Stimulated activated CD4-positive, alpha-beta T cell treated with anti-CD3 and anti-CD28 coated beads, Interleukin-2, amount 100 ng/mL, for 4 hours (primary cell): ENCODE results near the gene ADRM1.

ENCODE experiments used
- DNase-seq: peaks from one replicate; pipeline ENCODE4 v3.0.0-alpha.2; 2020; ENCODE audit warnings: low read depth

ADRM1 gene

DNA sequence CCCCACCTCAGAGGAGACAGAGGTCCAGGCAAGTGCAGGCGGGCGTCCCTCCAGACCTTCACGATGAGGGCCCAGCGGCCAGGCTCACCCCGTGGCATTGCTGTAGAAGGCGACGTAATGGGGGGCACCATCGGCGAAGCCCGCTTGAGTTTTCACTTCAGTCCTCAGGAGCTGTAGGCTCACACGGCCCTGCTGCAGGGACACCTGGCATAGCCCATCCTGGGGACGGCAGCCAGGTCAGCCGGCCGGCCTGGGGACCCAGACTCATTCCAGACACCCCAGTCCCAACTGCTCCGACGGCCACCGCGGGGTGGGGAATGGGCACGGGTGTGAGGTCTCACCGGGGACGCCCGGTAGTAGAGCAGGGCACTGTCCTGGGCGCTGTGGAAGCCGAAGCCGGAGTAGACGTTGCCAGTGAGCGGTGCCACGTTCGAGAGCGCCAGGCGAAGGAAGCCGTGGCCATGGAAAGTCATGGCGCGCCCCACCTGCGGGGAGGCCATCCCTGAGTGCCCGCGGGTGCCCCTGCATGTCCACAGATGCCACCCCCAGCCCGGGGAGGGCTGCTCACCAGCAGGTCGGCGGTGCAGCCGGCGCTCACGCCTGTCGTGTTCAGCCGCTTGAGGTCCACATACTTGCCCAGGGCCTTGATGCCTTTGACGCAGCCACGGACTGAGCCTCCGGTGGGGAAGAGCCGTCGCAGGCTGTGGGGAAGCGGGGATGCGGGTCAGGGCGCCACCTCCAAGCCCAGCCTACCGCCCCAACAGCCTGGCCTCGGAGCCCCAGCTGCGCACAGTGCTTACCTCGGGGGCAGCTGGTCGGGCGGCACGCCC is 9.2 kb downstream of the ADRM1 start:
- DNase-seq: no peak

DNA sequence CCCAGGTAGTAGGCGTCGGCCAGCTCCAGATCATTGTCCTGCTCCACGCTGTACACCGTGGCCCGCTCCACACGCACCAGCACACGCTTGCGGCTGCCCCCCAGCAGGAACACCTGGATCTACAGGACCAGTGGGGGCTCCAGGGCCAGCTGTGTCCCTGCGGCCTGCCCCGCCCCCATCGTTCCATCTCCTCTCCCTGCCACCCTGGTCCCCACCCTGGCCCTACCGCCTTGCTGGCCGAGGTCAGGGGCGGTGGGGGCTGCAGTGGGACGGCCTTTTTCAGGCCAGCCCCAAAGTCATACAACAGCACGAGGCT is 9.8 kb downstream of the ADRM1 start:
- no peak for DNase-seq

DNA sequence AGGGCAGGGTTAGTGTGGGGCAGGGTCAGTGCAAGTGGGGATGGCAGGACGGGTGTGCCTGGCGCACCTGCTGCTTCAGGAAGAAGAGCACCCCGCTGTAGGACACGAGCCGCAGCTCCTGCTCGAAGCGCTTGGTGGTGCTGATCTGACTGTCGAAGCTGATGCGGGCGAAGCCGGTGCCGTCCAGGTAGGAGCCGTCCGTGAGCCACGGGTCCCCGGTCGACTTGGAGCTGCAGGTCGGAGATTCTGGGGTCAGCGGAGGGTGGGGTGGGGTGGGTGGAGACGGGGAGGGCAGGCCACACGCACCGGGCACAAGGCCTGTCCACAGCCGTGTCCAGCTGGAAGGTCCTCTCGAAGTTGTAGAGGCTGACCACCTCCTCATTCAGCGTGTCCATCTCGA is 10.2 kb downstream of the ADRM1 start:
- no peak for DNase-seq

DNA sequence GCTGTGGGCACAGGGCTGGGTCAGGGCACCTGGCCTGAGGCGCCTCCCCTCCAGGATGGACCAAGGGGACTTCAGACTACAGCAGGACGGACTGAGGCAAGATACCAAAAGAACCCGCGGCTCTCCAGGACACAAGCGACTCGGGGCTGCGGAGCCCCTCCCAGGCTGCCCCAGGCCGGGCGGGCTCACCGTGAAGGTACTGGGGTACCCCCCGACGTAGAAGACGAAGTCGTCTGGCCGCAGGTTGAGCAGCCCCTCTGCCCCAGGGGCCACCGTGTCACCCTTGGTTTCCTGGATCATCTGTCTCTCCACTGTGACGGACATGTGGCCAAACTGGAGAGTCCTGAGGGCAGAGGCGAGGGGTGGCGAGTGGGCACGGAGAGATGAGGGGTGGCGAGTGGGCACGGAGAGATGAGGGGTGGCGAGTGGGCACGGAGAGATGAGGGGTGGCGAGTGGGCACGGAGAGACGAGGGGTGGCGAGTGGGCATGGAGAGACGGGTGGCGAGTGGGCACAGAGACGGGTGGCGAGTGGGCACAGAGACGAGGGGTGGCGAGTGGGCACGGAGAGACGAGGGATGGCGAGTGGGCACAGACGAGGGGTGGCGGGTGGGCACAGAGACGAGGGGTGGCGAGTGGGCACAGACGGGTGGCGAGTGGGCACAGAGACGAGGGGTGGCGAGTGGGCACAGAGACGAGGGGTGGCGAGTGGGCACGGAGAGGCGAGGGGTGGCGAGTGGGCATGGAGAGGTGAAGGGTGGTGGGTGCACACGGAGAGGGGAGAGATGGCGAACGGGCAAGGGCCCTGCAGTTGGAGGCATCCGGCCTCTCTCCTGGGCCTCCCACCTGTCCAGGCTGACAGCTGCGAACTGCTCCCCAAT is 10.9 kb downstream of the ADRM1 start:
- DNase-seq: no peak

DNA sequence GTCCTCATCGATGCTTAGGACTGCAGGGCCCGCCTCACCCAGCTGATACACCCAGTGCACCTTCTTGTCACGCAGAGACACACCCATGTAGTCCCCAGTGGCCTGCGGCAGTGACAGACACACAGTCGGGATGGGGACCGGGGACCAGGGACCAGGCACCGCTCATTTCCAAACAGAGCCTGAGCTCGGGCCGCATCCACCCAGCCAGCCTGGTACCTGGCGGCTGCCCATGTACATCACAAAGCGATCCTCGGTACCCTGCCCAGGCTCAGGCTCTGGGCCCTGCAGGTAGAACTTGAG is 11.5 kb downstream of the ADRM1 start:
- no peak for DNase-seq

DNA sequence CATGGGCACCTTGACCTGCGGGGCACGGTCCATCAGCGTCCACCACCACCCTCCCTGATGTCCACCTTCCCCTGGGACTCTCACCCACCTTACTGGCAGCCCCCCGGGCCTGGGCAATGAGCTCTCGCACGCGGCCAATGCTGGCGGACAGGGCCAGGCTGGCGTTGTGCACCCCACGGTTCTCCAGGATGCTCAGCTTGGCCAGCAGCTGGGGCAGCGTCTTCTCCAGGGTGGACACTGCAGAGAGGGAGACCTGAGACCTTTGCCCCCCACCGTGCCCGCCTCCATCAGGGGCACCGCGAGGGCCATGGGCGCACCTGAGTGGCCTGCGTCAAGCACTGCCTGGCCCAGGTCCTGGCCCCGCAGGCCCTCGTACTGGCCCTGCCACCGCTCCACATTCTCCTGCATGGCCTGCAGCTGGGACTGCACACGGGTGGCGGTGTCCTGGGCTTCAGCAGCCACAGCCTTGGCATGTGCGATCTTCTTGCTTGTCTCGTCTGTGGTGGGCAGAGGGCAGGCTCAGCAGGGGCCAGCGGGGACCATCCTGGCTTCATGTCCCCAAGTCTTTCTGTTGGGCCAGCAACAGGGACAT is 12.0 kb downstream of the ADRM1 start:
- DNase-seq: no peak

DNA sequence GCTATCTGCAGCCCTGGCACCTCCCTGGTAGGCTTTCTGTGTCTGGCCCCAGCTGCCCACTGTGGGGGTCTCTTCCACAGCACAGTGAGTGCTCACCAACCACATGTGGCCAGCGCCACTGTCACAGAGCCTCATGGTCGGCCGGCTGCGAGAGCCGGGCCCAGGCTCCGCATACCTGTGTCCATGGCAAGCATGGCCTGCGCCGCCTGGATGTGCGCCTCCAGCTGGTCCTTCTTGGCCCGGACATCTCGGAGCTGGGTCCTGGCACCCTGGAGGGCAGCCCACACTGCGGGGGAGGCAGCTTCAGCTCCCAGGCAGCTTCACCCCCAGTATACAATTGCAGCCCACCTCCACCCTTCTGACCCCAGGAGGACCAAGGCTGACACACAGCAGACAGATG is 13.0 kb downstream of the ADRM1 start:
- DNase-seq: no peak

DNA sequence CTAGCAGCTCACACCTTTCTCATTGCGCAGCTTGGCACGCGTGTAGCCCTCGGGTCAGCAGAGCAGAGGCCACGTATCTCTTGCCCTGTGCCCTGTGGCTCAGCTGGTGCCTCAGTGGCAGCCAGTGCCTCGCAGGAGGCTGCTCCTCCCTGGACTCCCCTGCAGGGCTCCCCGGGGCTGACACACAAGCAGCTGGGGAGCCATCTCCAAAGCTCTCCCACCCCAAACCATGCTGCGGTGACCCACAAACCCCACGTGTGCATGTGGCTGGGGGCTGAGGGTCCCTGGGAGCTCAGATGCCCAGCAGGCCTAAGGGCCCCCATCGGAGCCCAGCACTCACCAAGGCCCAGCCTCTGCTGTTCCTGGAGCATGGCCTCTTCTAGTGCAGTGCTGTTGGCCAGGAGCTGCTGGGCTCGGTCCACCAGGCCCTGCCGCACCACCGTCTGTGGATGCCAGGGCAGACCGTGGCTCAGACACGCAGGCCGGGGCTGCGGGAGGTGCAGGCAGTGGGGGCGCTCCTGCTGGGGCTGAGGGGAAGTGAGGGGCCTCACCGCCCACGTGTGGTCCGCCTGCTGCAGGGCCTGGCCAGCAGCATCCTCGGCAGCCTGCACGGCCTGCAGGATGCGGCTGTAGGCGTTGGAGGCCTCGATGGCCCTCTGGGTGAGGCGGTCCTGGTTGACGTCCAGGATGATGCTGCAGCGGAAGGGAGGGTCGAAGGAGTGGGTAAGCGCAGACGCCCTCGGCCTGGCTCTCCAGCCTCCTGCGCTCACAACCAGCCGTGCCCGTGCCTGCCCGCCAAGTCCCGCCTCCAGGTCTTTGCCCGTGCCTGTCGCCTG is 13.8 kb downstream of the ADRM1 start:
- DNase-seq: no peak

DNA sequence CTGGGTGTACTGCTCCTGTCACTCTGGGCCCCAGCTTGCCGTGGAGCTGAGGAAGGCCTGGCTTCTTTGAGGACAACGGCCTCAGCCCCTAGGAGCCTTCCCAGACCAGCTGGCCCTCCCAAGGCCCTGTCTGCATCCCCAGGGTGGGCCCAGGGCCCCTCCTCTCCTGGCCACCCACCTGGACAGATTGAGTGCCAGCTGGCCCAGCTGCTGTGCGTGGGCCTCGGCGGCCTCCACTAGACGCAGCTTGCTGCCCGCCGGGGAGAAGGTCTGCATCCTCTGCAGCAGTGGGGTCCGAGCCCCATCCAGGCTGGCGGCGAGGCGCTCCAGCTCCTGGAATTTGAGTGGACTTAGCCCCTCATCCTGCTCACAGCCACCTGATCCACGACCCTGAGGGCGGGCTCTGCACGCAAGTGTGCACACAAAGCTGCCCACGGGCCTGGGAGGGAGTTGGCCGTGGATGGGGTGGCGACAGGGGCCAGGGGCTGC is 14.4 kb downstream of the ADRM1 start:
- DNase-seq: no peak

DNA sequence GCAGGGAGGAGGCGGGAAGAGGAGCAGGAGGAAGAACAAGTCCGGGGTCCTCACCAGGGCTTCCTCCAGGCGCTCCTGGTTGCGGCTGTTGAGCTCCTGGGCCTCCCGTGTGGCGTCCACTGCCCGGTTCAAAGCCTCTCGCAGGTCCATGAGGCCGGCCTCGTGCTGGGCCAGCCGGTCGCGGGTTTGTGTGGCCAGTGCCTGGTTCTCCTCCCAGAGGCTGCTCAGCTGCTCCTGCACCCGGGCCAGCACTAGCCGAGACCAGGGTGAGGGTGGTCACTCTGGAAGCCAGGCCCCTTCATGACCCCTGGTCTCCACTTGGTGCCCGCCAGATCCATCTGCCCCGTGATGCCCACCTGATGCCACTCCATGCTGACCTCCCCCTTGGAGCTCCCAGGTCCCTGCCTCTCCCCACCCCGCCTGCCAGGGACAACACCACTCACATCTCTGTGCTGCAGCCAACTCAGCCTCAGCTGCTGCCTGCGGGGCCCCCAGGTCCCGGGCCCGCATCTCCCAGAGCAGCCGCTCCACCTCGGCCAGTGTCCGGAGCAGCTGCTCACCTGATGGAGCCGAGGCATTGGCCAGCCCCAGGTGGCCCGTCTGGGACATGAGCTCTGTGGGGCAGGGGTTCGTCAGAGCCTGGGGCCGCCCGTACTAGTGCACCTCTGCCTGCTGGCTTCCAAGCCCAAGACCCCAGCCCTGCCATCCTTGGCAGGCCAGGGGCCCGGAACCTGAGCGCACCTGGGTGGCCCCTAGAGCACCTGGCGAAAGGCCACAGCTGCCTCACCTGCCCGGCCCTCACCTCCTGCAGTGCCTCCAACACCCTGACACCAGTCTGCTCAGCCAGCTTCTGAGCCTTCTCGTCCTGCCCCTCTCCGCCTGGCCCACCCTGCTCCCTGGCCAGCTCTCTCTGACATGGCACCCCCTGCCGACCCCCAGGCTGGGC is 15.9 kb downstream of the ADRM1 start:
- DNase-seq: no peak

DNA sequence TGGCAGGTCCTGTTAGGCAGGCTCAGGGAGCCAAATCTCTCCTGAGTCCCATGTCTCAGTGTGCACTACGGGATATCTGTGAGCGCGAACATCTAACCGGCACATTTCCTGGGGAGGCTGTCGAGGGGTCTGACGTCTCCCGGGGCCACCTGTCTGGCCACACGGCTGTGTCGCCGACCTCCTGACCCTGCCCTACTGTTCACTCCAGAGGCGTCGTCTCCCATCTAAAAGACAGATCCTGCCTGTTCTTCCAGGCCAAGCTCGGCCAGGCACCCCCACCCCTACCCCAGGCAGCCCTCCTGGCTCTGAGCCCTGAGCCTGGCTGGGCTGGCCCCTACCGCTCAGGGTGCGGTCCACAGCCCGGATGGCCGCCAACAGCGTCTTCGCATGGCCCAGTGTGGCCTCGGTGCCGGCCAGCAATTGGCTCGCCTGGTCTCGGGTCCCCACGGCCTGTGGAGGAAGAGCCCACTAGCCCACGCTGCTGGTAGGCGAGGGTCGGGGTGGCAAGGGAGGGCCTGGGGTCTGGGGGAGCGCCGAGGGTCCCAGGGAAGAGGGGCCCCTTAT is 16.6 kb downstream of the ADRM1 start:
- DNase-seq: no peak

DNA sequence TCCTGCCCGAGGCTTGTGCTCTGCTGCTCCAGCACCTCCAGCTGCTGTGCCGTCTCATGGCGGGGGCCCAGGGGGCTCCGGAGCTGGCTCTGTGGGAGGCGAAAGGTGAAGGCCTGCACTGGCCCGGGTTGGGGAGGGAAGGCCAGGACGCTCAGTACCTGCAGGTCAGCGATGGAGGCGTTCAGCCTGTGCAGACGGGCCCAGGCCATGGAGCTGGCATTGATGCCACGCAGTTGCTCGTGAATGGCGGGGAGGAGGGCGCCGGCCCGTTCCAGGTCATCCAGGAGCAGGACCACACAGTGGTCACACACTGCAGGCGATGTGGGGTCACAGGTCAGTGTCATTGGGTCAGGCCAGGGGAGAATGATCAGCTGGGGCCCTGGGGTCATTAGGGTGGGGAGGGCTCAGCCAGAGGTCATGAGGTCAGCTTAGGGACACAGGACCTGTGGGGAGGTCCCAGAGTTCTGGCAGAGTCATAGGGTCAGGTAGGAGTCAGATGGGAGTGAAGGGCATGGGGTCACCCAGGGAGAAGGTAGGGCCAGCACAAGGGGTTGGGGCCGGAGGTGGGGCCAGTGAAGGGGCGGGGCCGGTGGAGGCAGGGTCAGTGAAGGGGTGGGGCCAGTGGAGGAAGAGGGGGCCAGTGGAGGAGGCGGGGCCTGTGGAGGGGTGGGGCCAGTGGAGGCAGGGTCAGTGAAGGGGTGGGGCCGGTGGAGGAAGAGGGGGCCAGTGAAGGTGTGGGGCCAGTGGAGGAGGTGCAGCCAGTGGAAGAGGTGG is 18.0 kb downstream of the ADRM1 start:
- no peak for DNase-seq

DNA sequence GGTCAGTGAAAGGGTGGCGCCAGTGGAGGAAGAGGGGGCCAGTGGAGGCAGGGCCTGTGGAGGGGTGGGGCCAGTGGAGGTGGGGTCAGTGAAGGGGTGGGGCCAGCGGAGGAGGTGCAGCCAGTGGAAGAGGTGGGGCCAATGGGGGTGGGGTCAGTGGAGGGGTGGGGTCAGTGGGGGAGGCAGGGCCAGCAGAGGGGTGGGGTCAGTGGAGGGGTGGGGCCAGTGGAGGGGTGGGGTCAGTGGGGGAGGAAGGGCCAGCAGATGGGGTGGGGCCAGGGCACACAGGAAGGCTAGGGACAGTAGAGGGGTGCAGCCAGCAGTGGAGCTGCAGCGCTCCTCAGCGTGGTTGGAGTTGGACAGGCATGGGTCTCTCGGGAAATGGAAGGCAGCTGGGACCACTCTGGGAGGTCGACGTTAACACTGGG is 18.7 kb downstream of the ADRM1 start:
- no peak for DNase-seq

DNA sequence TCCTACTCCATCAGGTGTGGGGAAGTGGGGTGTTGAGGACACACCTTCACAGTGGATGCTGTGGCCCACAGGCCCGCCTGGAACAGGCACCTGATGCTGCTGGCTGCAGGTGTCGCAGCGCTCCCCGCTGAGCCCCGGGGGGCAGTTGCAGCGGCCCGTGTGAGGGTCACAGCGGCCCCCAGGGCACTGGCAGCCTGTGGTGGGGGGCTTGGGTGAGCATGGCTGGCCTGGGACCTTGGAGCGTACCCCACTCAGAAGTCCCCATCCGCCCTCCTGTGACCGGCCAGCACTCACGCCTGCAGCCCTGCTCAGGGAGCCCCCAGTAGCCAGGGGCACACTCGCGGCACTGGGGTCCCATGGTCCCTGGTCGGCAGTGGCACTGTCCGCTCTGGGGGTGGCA is 19.2 kb downstream of the ADRM1 start:
- no peak for DNase-seq

DNA sequence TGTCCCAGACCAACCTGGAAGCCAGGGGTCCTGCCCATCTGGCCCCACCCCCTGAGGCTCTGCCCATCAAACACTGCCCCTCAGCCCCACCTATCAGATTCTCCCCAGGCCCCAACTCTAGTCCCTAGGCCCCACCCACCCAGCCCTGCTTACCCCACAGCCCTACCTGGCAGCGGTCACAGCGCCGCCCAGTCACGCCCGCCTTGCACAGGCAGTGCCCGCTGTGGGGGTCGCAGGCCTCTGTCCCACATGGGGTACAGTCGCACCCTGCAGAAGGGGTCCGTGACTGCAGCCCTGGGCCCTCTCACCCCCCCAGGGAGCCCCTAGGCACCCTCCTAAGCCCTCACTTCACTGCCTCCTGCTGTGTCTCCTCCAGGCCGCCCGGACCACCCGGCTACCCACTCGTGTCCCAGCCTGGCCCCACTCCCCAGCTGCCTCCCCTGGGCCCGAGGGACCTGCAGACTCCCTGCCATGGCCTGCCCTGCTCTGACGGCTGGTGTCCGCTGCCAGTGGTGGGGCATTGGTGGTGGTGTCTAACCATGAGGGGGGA is 19.8 kb downstream of the ADRM1 start:
- no peak for DNase-seq

DNA sequence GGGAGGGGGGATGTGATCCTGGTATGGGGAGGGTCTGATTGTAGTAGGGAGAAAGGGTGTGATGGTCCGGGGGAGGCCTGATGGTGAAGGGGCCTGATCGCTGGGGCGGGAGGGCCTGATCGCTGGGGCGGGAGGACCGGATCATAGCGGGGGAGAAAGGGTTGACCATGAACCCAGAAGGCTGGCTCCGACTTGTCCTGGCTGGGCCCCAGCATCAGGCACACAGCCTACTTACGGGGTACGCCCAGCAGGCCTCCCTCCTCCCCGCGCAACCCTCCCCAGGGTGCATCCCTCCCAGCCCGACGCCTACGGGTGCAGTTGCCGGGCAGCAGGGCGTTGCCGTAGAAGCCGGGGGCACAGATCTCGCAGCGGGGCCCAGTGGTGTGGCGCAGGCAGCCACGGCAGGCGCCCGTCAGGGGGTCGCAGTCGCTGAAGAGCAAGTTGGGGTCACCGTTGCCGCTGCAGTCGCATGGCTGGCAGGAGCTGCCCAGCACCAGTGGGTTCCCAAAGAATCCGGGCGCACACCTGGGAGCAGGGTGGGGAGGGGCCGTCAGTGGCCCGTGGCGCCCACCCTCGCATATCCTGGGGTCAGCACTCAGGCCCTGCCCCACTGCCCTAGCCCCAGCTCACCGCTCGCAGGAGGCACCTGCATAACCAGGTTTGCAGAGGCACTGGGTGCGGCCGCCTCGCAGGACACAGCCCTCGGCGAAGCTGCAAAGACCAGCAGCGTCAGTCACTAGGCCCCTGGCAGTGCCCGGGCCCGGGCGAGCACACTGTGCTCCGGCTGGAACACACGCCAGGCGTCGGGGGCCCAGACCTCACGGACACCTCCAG is 20.6 kb downstream of the ADRM1 start:
- DNase-seq: no peak

DNA sequence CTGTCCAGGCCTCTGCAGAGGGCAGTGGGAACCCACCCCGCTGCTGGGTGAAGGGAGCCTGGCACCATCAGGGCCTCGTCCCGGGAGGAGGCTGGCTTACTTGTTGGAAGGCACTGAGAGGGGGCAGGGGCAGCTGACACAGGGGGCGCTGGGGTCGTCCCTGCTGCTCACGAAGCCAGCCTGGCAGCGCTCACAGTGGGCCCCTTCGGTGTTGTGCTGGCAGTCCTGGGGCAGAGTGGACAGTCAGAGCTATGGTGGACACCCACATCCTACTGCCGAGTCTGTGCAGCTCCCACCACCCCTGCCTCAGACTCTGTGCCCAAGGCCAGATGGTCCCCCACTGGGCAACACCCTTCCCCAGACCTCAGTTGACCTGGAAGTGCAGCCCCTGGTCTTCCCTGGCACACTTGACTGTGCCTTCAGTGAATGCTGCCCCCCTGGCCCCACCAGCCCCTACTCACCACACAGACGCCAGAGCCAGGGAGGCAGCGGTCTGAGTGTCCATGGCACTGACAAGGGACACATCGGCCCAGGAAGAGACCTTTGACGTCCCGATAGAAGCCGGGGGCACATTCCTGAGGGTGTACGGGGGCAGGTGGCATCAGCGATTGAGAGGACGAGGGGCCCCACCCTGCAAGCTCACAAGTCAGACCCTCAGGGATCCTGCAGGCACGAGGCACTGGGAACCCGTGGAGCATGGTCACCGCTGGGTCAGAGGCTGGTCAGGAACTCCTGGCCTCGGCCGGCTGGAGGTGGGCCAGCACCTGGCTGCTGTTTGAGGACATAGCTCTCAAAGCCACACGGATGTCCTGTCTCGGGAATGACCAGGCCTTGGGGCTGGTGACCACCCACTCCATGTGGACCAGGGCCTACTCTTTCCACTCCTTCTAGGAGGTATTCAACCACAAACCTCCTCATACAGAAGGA is 21.4 kb downstream of the ADRM1 start:
- DNase-seq: no peak
